HG03565 (cell line): ENCODE measurements around the gene LRRC8E.

Source experiments
- ATAC-seq: cut with Tn5 transposase; IDR thresholded peaks from one replicate; pipeline ENCODE4 v1.9.1; 2021; ENCODE audit warnings: mild to moderate bottlenecking, moderate library complexity; ENCODE audit not compliant: unreplicated experiment

LRRC8E gene

DNA sequence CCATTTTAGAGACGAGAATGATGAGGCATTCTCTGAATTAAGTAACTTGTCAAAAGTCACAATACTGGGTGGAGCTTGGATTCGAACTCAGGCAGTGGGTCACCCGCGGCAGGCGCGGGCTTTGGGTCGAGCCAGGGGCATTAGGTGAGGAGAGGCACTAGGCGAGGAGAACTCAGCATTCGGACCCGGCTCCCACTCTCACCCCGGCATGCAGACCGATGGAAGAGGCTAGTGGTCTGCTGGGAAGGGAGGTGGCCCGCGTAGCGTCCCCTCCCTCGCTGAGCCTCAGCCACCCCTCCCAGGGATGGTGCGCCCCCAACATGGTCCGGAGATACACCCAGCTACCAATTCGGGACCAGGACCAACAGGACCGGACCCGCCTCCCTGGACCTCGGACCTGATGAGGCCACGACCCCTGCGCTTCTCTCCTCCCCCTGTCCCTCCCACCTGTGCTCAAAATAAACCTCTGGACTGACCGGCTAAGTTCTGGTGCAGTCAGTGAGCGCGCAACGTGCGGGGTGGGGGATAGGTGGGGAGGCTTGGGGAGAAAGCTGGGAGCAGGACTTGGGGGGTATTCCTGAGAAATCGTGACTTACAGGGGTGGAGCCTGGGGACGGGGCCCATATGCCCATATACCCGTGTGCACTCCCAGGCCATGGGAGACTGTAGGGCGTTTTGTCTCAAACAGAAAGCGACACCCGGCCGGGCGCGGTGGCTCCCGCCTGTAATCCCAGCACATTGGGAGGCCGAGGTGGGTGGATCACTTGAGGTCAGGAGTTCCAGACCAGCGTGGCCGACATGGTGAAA, 30.5 kb downstream of the LRRC8E start:
- no peak for ATAC-seq

DNA sequence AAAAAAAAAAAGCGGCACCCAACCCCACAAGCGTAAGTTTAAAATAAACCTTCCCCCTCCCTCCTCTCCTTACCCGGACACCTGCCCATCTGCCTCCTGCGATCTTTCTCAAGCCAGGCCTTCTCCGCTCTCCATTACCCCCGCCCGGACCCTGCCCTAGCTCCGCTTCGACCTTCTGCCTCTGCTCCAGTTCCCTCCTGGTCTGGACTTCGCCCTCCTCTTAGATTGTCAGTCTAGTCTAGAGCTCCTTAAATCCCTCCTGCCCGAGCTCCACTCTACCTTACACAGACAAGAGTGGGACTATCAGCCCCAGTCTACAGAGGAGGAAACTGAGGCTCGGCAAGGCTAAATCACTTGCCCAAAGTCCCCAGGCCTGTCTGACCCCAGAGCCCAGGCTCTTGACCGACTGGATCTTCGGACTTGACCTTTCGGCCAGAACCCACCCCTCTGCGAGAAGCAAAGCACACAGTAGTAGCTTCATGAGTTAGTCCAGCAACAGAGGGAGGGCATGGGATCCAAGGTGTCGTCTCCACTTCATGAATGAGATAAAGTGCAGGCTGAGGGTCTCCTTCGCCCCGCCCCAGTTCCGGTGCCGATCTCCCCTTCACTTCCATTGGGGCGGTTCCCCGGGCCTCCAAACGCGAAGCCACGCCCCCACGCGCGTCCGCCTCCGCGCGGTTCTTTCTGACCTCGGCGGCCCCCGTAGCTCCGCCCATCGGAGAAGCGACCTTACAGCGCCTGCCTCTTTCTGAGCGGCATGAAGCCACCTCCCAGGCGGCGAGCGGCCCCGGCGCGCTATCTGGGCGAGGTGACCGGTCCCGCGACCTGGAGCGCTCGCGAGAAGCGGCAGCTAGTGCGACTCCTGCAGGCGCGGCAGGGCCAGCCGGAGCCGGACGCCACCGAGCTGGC, 31.6 kb downstream of the LRRC8E start, which contains the start of gene SNAPC2:
TSS of gene SNAPC2 (plus strand) at position 729 of the 909 bp plus-strand sequence. CDS start at position 758, 29 bp downstream.
- ATAC-seq = peak; percentile 50

DNA sequence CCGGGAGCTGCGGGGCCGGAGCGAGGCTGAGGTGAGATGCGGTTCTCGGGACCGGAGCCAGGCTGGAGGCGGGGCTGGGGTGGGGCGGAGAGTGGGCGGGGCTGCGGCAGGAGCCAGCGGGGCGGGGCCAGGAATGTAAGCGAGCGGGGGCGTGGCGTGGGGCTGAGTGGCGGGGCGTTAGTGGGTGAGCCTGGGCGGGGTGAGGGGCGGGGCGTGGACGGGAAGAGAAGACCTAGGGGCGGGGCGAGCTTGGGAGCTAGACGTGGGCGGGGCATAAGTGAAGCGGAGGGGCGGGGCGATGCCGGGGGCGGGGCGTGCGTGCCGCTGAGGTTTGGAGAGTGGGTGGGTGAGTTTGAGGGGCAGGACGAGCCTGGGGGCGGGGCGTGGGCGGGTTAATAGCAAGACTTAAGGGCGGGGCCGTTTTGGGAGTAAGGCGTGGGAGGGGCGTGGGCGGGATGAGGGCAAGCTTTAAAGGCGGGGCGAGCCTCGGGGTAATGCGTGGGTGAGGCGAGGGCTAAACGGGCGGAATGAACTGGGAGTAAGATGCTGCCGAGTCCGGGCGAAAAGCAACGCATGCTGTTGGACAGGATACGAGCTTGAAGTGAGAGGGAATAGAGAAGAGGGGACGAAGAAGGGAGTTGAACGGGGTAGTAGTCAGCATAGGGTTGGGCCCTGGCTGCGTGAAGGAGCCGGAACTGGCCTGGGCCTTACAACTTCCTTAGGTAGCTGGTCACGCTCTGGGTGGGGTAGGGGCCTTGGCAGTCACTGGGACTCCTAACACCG, 32.4 kb downstream of the LRRC8E start:
- peak; percentile 31 for ATAC-seq

DNA sequence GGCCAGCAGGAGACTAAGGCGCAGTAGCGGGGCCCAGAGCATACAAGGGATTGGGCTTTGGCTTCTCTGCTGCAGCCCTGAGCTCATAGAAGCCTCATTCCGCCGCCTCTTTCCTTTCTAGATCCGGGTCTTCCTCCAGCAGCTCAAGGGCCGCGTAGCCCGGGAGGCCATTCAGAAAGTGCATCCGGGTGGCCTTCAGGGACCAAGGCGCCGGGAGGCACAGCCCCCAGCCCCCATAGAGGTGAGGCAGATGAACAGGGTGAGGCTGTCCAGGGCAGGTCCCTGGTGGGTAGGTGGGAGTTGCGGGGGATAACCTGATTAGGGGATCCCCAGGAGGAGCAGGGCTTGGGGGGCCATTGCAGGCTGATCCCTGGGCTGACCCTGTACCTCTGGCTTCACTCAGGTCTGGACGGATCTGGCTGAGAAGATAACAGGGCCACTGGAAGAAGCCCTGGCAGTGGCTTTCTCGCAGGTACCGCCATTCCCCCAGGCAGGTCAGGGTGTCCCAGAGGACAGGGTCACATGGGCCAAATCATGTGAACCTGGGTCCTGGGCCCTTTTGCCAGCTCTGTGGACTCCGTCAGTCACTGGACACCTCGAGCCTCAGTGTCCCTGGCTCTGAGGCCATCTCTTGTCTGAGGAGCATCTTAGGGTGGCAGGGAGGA, 33.1 kb downstream of the LRRC8E start:
- ATAC-seq = no peak

- no peak for ATAC-seq
Measured at GRCh38 chr19:7921967-7922835, 33.9 kb downstream of the LRRC8E start.

- no peak for ATAC-seq
Measured at GRCh38 chr19:7922836-7923195, 34.5 kb downstream of the LRRC8E start.

GRCh38 chr19:7923295-7924191, 35.2 kb downstream of the LRRC8E start:
- ATAC-seq = no peak

- no peak for ATAC-seq
Measured at GRCh38 chr19:7924241-7924640, 35.9 kb downstream of the LRRC8E start.

DNA sequence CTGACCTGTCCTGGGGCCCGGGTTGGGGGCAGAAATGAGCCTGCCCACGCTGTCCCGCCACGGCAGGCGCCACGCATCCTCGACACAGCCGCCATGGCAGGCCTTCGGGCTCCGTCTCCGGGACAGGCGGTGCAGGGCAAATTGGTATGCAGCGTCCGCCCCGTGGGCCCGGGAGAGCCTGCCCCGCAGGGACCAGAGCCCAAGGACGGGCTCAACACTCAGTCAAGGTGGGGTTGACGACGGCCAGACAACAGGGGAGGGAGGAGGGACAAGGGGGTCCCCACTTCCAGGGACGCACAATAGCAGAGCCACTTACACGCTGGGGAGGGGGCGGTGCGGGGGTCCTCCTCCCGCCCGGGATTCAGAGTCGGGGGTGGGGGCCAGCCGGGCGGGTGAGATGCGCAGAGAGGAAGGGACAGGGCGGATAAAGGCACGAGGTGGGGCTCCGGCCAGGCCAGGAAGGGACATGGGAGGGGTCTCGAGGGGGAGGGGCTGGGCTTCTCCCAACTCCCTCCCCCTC, 36.4 kb downstream of the LRRC8E start:
- no peak for ATAC-seq

- no peak for ATAC-seq
Measured at GRCh38 chr19:7925171-7925851, 37.0 kb downstream of the LRRC8E start.

DNA sequence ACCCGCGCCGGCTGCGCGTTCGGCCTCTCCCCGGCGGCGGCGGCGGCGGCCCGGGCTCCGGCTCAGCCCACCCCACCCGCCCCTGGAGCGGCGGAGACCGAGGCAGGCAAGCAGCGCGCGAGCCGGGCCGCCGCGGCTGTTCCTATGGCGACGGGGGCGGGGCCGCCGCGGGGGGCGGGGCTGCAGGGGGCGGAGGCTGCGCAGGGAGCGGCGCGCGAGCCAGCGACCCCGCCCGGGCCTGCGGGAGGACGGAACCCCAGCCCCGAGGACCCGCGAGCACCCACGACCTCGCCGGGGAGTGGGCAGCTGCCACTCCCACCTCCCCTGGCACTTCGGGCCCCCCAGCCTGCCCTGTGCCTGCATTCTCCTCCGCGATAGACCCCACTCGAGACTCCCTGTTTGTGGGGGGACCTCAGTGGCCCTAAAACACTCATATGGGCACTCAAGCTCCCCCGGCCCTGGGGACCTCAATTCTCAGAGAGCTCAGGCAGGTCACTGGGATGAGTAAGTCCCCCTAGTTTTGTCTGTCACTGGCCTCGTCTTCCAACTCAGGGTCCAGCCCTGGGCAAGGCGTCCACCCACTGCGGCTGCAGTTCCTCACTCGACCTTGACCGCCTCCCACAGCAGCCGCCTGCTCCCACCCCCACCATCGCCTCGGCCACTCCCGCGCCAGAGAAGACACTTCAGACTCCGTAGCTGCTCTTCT, 37.9 kb downstream of the LRRC8E start, which contains the start of gene CTXN1:
TSS of gene CTXN1 (minus strand) at position 115 of the 706 bp plus-strand sequence. CDS start 597 bp downstream, outside the sequence.
- no peak for ATAC-seq

GRCh38 chr19:7926727-7927604, 38.7 kb downstream of the LRRC8E start:
- ATAC-seq = no peak

DNA sequence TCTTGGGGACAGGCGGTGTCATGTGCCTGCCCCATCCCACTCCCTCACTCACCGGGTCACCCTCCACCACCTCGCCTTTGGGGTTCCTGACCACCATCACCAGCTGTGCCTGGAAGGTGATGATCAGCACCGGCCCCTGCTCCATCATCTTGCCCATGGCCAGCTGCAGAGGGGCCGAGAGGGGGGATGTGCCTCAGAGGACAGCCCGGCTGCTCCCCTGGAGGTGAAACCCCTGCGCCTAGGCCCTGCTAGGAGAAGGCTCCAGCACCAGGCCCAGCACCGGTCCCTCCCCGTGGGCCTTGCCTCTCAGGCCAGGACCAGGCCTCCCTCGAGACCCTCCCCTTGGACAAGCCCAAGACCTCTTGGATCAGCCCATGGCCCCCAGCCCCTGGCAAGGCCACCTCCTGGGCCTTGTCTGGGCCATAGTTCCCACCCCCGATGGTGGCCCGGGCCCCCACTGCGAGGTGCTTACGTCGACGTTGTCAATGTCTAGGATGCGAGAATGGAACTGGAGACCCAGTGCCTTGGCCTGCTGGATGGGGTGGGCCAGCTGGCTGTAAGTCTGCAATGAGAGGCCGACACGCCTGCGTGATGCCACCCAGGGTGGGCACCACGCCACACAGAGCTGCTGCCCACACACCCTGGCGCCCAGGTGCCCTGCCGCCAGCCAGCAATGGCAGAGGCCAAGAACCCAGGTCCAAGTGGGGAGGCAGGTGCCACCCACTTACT, 39.5 kb downstream of the LRRC8E start:
- ATAC-seq = no peak

- no peak for ATAC-seq
Measured at GRCh38 chr19:7928334-7928706, 40.0 kb downstream of the LRRC8E start.
